Measurements from ENCODE around the gene SCN5A.

Gene SCN5A

DNA sequence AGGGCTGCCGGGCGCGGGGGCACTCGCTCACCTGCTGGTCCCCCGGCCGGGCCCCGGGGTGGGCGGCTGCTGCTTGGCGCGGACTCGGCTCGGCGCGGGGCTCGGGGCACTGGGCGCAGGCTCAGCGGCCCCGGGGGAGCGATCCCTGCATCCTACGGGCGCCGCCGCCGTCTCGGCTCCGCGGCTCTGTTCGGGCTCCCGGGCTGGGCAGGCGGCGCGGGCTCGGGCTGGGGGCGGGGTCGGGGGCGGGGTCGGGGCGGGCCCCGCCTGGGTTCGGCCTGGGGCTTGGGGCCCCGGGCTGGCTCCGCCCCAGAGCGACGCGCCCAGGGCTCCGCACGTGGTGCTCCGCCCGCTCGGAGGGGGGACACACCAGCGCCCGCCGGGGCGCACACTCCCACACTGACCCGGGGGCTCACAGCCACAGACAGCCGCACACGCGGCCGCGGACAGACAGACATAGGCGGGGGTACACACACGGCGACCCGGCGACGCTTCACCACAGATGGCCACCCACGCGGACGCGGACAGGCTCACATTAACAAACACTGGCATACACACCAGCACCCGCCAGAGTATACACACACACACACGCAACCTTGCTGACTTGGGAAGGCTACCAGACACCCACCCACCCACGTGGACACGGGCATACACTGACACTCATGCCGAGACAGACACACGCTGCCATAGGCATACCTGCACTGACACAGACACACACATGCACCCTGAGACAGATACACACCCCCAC, at the start of gene SCN5A:
Gene SCN5A, minus strand, starts transcription at position 188 of the 748 bp plus-strand sequence. CDS start 16,380 bp downstream, outside the sequence.
- no peak for DNase-seq

DNA sequence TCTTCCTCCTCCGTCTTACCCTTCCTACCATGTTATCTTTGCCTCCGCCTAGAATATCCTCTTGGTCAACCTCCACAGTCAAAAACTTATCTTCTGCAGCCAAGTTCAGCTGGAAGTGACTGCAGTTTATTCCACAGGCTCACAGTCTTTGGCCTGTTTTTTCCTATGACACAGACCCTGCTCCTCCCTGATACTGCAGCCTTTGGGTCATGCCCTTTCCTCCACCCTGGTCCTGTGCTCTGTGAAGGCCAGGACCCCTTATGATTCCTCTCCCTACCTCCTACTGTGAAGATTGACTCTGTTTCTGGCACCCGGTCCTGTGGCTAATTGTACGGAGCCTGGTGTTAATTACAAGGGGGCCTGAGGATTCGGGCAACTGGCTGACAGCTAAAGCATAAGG, 49.3 kb upstream of the SCN5A start:
- no peak for DNase-seq

DNA sequence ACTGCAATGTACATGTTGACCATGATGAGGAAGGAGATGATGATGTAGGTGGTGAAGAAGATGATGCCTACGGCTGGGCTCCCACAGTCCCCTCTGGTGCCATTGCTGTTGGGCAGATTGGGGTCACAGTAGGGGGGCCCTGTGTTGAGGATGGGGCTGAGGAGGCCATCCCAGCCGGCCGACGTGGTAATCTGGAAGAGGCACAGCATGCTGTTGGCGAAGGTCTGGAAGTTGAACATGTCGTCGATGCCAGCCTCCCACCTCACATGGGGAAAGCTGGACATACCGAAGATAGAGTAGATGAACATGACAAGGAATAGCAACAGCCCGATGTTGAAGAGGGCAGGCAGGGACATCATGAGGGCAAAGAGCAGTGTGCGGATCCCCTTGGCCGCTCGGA, 48.6 kb upstream of the SCN5A start:
- no peak for DNase-seq

DNA sequence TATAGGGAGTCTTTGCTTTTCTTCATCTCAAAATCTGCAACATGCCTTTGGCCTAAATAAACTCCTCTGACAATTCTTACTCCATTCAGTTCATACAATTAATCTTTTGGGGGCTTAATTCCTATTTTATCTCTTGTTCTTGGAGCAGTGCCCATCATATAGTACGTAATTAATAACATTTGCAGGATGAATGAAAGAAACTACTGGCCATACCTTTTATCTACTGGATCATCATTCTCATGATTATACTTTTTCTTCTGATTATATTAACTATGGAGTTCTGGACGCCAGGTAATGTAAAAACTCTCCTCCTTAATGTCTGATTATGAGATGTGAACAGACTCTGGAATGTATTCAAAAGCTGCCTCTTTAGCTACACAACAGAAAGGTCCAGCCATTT, 46.5 kb upstream of the SCN5A start:
- no peak for DNase-seq

DNA sequence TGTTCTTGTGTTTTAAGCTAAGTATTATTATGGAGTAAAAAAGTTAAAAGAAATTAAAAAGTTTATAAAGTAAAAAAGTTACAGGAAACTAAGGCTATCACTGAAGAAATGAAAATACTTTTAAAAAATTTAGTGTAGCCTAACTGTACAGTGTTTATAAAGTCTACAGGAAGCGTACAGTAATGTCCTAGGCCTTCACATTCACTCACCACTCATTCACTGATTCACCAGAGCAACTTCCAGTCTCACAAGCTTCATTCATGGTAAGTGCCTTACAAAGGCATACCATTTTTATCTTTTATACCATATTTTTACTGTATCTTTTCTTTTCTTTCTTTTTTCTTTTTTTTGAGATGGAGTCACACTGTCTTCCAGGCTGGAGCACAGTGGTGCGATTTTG, 40.7 kb upstream of the SCN5A start:
- DNase-seq: no peak

DNA sequence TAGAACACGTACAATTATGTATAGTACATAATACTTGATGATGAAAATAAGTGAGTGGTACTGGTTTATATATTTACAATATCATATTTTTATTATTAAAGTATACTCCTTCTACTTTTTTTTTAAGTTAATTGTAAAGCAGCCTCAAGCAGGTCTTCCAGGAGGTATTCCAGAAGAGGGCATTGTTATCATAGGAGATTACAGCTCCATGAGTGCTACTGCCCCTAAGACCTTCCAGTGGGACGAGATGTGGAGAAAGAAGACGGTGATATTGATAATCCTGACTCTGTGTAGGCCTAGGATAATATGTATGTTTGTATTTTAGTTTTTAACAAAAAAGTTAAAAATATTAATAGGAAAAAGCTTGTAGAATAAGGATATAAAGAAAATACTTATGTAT, 40.3 kb upstream of the SCN5A start:
- no peak for DNase-seq

DNA sequence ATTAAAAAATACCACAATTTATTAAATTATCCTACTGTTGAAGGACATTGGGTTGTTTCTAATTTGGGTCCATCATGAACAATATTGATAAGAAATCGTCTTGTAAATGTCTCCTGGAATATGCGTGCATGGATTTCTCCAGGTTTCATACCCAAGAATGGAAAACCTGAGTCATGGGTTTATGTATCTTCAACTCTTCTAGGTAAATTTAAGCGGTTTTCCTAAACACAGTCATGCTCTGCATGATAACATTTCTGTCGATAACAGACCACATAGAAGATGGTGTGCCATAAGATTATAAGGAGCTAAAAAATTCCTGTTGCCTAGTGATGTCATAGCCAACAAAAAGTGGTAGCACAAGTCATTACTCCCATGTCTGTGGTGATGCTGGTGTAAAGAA, 39.9 kb upstream of the SCN5A start:
- no peak for DNase-seq

DNA sequence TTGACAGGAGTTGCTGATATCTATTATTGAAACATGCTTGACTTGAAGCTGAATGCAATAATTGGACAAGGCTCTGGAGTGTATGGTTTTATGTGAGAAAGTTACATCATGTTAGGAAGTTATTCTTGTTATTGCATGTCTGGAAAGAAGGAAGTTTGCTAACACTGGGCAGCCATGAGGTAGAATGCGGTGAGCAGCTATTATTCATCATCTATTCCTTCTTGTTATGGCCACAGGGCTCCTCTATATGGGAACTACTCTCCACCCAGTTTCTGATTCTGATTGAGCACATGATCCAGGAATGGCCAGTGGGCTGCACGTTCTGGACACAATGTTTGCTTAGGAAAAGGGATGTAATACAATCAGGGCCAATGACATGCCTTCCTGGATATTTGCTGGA, 37.8 kb upstream of the SCN5A start:
- DNase-seq: no peak

DNA sequence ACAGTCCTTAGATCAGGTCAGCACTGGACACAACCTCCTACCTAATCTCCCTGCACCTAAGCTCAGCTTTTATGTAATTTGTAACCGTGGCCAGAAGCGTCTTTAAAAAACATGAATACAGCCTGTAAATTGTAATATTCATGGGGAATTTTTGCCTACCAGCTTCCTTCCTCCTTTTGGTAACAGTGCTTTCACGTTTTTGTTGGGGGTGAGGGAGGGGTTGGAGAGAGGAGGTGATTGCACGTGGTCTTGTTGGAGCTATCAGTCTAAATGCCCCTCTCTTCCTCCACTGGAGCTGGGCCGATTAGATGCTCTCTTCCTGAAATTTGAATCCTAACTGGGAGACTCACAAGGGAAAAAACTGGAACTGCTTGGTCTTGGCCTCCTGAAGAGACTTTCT, 35.1 kb upstream of the SCN5A start:
- DNase-seq: no peak

DNA sequence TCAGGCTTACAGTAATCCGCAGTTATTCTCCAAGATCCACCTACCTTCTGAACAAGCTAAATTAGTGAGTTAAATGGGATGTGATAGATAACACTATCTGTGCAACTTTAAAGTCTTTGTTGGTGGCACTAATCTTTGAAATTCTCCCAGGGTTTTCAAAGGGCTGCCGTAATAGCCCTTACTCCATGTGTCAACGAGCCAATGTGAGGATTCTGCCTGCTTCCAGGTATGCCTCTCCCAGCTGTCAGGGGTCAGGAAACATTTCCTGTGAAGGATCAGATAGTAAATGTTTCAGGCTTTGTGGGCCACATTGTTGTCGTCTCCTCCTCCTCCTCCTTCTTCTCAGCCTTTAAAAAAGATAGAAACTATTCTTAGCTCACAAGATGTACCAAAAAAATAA, 20.2 kb upstream of the SCN5A start:
- no peak for DNase-seq

DNA sequence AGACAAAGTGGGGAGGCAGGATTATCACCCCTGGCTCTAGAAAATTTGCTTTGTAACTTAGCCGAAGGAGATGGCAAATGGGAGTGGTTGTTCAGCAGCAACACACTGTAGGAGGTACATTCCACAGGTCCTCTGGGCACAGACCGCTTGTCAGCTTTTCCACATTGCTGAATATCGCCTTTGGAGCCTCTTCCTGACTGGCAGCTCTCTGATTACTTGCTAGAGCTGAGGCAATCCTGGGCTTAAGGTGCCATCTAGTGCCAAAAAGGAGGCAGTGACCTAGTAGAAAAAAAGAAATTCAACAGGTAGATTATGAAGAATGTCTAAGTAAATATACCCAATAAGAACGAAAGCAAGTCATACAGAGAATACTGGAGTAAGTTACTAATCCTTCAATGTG, 13.1 kb upstream of the SCN5A start:
- no peak for DNase-seq

DNA sequence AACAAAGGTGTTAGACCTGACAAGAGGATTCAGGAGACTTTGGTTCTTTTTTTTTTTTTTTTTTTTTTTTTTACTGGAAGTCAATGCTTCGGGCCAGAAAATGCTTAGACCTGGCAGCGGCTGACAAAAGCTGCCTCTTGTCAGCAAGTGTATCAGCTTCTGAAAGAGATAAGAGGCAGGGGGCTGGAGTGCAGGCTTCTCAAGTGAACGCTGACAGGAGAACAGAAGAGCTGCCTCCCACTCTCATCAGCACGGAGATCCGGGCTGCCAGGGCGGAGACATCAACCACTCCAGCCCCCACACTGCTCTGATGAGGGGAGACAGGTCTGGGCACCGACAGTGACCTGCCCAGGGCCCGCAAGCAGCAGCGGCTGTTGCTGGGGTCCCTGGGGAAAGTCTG, 9.4 kb upstream of the SCN5A start:
- no peak for DNase-seq

DNA sequence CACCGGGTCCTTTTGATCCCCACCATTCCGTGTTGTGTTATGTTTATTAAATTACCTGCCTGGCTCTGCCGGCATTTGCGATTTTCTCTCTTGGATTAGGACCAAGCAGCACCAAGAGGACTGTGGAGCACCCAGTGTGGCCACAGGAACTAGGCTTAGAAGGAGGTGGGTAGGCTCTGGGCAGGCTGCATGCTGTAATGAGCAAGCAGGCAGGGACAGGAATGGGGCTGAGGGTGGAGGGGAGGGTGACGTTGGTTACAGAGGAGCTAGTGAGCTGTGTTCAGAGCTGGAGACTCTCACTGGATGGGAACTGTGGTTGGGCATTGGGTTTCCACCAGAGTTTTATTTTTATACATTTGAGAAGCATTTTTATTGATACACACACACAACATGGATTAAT, 7.9 kb upstream of the SCN5A start:
- DNase-seq: no peak

DNA sequence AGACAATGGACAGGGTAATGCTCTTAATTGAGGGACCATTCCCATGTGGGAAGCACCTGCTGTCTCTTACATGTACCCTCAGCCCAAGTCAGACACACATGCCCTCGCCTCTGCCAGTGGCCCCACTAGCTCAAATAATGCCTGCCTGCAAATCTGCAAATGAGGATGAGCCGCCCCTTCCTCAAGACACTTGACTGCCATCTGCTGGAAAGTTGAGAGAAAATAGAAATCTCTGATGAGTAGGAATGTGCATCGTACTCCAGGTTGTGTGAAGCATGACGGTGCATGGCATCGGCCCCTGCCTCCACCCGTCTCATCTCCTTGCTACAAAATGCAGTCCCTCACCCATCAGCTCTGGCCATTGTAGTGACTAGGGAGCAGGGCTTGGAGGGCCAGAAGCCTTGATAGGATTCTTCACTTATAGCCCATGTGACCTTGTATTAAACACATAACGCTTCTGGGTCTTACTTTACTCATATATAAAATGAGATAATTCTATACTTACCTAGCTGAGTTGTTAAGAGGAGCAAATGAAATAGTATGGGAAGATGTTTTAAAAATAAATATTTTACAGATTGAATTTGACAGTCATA, 6.3 kb upstream of the SCN5A start:
- peak; percentile 15 for DNase-seq

DNA sequence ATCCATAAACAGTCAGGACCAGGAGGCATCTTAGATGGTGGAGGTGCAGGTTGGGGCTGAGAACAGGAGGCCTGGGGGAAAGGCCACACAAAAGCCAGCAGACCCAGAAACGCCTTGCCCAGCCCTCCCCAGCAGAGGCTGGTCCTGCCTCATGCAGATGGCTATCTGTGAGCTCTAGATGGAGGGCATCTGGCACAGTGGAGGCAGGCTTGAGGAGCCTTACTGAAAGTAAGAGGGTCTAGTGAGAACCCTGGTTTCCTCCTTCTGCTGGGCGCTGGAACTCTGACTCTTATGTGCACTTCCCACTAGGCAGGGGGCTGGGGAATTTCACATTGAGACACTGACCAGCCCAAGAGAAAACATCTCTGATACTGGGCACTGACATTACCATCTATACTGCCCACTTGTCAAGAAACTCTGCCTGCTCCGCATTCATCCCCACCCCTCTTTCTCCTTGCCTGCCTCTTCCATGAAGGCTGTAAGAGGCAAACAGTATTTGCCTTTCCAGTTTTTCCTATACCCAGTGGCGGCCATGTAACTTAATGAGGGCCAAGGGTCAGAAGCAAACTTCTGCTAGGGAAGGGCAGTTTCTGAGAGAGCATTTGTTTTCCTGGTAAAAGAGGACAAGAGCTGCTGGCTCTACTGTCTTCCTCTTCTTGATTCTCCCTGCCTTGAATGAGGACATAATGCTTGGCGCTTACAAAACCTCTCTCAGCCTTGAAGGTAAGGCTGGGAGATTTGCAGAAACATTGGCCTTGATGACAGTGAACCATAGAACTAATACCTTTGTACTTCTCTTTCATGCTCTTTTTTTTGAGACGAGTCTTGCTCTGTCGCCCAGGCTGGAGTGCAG, 4.4 kb upstream of the SCN5A start:
- no peak for DNase-seq

DNA sequence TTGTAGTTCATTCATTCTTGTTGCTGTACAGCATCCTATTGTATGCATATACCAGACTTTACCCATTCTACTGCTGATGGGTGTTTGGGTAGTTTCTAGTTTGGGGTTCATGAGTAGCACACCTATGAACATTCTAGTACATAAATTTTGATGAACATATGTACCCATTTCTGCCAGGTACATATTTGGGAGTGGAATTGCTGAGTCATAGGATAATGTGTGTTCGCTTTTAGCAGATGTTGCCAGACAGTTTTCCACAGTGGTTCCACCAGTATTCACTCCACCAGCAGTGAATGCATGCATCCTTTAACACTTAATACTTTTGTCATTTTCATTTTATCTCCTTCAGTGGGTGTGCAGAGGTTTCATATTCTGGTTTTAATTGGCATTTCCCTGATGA, 3.4 kb upstream of the SCN5A start:
- DNase-seq: no peak

DNA sequence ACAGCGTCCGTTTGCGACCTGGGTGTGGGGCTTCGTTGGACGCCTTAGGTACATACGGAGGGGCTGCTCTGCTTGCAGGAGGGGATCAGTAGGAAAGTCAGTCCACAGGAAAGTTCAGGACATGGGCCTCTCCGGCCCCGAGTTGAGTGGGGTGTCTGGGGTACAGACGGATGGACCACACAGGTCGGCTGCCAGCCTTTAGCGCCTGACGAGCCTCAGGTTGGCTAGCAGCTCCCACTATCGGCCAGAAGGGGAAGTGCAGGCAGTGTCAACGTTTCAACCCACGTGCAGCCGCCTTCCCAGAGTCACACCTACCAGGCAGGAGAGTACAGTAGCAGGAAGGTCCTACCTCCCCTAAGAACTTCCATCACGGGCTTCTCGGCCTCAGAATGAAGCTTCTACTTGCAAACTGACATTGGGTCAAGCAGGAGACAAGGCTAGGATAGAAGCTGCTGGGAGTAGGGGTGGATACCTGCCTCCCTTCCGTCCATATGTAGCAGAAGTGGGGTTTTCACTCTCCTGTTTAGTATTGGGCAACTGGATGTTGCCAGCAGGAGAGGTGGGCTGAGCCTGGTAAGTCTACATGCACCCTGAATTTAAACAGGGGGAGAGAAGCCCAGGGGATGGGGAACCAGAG, 1.8 kb upstream of the SCN5A start:
- DNase-seq: peak; percentile 25

DNA sequence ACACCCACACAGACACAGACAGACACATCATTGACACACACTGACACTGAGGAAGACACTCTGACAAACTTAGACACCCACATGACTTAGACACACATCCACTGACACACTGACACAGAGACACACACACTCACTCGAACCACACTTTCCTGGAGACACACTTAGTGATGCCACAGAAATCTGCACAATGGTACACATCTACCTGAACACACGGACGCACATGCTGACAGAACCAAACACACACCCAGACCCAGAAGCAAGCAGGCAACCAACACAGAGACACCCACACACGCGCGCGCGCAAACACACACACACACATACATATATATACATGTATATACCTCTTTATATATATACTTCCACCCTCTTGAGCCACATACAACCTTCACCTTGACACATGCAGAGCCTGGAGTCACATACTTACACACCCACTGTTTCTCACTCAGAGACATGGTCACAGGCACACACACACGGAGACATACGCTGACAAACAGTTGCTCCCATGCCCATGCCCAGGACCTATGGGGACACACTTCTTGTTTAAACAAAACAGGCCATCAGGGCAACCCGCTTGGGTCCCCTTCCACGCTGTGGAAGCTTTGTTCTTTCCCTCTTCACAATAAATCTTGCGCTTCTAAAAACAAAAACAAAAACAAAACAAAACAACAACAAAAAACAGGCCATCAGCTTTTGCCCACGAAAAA, 913 bp upstream of the SCN5A start:
- DNase-seq: no peak

DNA sequence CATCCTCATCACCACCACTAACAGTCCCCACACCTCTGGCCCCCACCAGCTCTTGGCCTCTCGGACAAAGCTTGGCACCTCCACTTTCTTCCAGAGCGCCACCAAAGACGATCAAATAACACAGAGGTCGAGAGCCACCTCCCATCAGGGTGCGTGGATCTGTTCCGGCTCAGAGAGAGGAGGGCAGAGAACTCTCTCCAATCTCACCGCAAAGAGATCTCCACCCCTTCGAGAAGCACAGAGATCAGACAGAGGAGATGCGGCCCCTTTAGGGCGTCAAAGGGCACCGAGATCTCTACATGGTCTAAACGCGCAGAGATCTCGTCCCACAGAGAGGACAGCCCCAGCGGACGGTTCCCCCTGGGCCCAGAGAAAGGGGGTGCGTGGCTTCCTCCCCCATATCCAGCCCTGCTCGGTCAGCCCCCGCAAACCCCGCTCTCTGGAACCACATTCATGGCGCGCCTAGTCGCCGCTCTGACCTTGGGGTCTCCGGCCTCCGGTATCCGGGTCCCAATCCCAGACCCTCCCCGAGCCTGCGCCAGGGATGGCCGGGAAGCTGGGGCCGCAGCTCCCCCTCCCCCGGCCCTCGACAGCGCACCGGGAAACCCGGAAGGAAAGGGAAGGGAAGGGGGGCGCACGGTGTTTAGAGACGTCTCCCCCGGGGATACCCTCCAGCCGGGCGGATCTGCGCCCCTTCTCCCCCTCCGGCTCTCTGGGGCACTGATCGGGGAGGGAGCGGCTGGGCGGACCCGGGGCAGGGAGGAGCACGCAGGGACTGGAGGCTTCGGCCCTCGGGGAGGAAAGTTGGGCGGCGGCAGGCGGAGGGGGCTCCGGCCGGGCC, 608 bp downstream of the SCN5A start:
- no peak for DNase-seq

DNA sequence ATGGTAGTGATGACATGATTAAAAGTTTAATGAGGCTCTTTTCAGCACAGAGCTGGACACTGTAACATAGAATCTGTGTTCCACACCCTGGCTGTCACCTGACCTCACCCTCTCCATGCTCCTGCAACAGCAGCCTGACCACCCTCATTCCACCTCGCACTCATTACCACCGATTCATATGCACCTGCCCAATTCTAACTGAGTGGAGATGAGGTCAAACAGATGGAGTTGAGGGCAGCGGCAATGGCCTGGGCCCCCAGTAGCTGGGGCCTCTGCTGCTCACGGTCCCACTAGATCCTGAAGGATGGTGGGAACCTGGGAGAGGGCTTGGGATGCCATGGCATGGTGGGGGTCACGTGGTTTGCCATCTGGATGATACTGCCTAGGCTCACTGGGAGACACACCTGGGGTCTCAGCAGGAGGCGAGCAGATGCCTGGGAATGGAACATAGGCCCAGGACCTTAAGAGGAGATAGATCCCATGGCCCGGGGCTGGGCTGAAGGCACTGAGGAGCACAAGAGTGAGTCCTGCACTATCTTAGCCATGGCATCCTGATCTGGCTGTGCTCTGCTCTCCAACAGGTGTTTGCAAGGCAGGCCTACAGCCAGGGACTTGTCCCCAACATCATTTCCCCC, 1.3 kb downstream of the SCN5A start:
- DNase-seq: no peak

DNA sequence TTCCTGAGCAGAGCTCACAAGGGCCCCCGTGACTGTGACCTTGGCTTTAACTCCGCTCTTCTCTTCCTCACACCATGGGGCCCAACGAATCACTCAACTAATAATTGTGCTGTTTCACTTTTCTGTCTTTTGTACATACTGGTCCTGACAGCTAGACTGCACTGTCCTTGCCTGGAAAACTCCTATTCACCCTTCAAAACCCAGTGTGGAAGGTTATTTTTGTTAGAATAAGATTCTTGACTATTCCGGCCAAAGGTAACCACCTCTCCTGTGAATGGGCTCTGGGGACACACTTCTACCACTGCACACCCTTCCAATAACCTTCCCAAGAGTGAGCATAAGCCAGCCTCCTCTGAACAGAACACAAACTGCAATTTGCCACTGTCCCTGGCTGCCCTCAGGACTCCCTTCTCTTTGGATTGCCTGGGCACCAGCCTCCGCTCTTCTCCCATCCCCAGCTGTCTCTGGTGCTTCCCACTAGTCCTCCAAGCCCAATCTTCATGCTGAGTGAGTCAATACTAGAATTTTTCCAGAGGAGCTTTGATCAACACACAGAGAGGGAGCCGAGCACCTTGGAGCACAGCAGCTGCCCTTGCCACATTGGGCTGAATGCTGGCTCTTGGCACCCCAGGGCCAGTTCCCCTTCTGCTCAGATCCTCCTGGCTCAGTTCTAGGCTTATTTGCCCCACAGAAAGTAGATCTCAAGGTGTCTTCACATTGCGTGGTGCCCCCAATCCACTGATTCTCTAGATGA, 2.1 kb downstream of the SCN5A start:
- DNase-seq: no peak

All from NCI-H2029 treated with DMSO at 0.1 percent for 48 hours (cell line).